NCI-H82 (cell line): ENCODE data around the gene CNTN4.

ENCODE experiments used
- DNase-seq: peaks from one replicate; lab custom pipeline; 2025; lab: John Stamatoyannopoulos, UW

The CNTN4 gene

DNA sequence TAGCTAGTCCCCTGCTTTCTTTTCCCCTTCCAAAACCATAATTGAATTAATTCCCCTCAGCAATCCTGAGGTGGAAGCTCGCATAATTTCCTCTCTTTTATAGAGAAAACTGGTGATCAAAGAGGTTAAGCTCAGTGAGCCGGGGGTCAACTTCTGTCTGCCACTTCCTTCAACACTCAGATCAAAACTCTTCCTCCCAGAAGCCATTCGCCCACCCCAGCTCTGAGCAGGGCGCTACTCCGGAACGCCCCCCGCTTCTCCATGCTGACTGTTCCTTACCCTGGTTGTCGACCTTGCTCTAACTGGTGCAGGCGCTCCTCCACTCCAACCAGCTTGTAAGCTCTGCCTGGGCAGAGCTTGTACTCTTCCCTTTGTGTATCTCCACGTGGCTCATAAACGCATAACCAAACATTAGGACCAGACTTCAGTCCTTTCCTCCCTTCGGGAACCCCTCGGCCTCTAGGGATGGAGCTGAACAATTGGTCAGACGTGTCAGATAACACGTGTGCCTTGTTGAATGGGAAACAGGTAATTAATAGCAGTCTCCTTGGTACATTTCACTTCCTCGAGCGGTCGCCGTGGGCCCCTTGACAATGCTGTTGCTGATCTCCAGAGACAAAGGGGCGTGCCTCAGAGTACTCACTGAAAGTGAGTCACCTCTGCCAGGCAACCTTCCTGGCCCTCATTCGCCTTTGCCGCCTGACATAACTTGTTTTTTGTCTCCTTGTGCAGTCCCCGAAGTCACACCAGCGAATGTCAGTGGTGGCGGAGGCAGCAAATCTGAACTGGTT lies 939.7 kb downstream of the CNTN4 start:
- DNase-seq = no peak

DNA sequence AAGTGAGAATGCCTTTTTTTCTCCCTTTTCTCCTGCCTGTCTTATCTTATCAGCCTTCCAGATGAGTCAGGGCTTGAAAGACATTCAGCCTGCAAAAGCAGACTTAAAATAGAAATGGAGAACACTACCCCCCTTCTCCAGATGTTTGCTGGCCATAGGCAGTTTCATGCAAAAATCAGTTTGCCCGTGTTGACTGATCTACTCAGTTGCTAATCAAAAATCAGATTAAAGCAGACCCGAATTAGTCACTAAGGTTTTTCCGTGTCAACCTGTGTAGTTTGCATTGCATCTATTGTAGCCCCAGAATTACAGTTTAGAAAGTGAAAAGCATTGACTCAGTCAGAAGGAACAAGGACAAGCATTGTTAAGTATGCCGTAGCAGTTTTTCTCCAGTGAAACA lies 955.3 kb downstream of the CNTN4 start:
- DNase-seq = no peak

DNA sequence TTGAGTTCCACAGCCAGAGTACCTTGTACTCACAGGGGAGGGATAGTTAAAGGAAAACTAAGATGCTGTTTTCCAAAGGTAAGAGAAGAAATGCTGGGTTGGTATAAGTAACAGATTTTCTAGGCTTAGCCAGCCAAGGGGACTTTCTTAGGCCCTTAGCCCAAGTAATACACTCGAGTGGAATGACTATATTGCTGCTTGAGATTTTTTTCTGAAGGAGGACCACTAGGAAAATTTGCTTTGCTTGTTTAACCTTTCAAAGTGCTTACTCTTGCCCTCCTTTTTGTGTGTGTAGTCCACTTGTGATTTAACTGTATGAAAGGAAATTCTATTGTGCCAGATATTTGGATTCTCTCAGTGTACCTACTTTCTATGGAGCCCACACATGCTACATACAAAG lies 961.0 kb downstream of the CNTN4 start:
- DNase-seq = no peak

DNA sequence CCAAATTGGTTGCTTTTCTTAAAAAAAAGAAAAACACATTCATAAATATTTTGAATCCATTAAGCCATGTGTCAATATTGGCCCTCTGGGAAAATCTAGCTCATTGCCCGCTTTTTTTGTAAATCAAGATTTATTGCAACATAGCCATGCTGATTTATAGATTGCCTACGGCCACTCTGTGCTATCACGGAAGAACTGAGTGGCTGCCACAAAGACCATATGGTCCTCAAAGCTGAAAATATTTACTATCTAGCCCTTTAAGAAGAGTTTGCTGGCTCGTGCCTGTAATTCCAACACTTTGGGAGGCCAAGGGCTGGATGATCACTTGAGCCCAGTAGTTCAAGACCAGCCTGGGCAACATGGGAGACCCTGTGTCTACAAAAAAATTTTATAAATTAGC lies 965.6 kb downstream of the CNTN4 start:
- DNase-seq = no peak

DNA sequence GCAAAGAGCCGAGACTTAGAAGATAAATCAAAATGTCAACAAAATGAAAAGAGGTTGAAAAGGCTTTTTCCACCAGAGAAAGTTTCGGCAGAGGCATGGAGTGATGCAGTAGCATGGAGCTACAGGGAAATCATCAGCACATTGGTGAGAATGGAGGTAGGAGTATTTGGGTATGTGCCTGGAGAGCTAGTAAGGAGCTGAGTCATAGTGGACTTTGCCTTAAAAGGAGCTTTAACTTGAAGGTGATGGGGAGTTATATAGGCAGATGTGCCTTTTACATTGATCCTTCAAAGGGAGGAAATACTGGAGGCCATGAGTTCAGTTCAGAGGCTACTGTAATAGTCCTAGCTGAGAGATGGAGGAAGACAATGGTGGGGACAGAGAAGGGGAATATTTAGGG lies 967.2 kb downstream of the CNTN4 start:
- DNase-seq = peak; percentile 10

DNA sequence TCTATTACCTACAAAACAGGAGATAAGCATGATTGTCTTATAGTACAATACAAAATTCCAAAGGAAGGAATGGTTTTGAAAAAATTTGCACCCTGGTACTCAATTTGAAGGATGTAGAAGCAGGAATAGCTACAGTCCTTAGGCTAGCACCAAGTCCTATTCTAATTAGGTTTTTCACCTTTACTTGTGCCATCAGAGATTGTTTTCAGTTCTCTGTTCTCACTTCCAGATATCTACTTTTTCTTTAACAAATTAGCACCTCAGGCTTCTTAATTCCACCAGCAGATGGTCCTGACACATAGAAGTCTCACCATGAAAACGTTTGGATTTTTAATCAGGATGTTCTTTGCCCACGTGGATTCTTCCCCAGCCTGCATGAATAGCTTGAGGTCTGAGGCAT lies 967.7 kb downstream of the CNTN4 start:
- no peak for DNase-seq

DNA sequence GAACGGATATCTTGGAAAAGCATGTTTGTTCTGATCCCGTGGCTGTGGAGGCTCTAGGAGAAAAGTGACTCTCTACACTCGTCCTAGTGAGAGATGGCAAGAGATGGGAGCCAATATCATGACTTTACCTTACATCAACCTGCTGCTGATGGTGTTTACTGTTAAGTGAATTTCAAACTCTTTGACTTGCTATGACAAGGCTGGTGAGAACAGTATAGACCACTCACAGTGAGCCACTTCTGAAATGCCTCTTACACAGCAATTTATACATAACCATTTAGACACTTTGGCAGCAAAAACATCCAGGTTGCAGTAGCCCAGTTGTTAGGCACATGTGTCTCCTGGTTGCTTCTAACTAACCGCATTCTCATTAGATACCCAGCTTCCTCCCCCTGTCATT lies 968.2 kb downstream of the CNTN4 start:
- DNase-seq = no peak

DNA sequence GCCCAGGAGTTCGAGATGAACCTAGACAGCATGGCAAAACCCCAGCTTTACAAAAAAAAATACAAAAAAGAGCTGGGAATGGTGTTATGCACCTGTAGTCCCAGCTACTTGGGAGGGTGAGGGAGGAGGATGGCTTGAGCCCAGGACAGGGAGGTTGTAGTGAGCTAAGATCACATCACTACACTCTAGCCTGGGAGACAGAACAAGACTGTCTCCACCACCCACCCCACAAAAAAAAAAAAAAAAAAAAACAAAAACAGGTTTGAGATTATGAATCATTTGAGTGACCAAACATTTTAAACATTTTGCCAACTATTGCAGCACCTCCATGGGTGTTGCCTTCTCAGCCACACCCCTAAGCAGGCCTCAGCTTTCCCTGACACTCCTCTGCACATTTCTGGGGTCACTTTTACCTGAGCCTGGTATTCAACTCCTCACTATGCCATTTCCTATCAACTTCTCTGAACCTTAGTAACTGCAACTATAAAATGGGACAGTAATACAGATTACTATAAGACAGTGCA lies 969.8 kb downstream of the CNTN4 start:
- DNase-seq = no peak

DNA sequence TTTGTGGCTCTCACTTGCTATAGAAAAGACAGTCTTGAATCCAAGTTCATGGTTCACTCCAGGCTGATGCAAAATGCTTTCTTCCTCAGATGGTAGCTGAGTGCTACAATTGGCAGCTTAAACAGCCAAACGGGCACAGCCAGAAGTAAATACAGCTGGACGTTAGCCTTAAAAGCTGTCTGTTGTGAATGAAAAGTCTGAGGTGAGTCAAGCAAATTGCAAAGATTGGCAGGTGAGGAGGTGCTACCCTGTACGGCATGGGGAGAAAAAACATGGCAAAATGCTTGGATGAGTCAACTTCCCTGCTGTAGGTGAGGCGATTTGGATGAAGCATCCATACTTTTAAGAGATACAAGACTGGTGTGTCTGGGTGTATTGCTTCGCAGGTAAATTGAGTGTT lies 971.1 kb downstream of the CNTN4 start:
- DNase-seq = no peak

DNA sequence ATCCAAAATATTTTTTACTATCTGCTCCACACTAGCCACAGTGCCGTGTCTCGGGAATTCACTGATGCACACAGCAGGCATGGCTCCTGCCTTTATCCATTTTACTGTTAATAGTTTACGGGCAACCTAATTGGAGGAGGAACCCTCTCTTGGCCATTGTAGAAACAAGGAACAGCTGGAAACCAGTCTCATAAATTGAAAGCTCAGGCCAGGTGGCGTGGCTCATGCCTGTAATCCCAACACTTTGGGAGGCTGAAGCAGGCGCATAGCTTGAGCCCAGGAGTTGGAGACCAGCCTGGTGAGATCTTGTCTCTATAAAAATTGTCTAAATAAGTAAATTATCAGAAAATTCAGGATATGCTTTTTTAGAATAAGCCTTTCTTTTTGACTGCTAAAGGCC lies 972.5 kb downstream of the CNTN4 start:
- peak; percentile 88 for DNase-seq

DNA sequence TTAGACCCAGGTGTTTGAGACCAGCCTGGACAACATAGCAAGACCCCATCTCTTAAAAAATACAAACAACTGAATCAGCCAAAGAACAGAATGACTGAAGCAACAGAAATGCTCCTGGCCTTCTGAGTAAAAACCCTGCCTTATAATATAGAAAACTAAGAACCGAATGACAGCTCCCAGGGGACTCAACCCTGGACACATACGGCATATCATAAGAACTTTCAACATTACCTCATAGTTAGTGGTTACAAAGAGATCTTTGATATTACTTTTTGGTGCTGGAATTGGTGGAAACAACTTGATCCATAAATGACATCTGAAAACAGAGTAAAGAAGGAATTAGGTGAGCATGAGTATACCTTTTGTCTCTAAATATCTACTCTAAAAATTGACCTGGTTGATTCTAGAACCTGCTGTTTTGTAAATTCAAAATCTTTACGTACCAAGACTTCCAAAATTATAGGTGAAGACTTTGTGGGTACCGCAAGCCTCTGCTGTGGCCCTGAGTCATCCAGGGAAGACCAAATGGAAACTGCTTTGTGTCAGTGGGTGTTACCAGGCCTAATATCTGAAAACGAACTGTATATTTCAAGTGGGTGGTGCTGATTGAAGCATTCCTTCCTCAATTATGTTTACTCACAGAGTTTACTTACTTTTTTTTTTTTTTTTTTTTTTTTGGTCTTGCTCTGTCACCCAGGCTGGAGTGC lies 976.0 kb downstream of the CNTN4 start:
- DNase-seq = no peak

DNA sequence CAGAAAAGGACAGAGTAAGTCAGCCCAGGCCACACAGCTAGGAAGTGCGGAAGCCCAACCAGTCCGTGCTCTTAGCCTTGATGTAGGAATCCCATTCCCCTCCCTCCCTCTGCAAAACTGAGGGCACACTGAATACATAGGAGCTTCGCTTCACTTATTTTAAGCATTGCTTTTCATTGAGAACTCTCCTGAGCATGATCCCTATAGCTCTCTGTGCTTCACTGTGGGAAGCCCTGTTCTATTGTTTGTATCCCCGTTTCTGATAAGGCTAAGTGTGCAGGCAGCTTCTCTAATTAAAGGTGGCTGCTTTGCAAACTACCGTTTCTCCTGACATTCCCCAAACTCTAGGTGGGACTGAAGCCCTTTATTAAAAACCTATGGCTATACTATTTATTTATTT lies 981.6 kb downstream of the CNTN4 start:
- DNase-seq = no peak

DNA sequence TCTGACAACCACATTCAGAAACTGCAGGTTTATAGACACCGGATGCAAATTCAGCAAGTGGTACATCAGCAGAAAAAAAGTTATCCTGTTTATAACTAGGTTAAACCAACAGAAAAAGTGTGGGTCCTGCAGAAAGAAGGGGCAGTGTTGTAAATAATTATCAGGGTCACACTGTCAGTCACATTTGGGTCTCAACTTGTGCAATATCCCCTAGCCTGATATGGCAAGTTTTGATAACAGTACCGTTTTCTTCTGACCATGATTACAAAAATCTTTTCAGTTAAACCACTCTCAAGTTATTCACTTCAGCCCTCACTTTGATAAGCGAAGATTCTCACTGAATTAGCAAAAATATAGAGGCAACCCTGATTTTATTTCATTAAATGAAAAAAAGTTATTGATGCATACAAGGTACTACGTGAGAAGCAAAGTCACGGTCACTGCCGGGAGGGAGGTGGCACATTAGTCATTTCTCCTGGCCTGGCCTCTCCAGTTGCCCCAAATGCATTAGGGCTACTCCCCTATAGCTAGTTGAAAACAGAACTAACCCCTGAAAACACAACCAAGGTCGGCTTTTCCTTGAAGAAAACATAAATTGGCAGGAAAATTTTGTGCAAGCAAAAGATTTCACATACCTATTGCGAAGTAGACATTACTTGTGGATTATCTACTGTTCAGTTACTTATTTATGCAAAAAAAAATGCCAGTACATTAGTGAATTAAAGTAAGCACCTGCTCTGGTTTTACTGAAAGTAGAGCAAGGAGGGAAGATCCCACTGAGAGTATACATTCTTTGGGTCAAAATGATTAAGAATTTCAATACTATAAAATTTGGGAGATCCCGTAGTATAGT lies 982.9 kb downstream of the CNTN4 start:
- no peak for DNase-seq

DNA sequence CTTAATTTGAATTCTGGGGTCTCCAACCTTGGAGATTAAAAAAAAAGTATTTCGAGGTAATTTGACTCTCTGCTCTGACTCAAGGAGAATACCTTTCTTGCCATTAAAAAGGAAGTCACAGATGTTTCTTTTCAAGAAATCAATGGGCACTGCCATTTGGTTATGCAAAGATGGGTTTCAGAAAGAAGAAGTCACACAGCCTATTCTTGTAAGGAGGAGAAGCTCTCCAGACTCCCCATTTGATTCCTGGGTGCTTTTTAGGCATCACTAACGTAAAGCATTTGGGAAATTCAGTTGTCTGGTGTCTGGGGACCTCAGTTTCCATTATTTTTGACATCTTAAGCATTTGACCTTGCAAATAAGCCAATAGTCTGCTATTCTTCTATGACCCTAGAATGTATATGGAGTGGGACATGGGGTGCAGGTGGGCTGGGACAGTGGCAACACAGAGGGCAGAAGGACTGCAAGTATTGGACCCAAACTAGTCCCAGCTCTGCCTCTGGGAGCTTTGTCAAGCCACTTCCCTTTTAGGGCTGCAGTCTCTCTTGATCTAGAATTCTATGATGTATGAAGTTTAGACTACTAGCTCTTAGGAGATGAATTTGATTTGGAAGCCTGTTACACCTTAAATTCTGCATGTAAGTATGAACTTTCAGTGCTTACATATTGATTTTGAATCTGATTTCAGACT lies 983.7 kb downstream of the CNTN4 start:
- DNase-seq = no peak

DNA sequence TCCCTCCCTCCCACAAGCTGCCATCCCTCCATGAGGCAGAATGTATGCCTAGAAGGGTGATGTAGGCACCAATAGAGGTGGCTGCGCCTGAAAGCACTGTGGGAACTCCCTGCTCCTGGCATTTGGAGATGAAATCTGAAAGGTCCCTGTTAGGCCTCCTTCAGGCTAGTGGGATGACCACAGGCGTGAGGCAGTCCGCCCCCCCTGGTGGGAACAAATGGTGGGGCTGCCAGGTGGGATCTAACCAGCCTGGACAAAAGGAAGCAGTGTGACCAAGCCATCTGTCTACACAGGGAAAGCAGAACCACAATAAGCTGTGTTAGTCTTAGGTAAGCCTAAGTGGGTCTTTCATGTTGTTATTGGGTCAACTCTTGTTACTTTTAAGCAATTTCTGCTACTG lies 986.2 kb downstream of the CNTN4 start:
- DNase-seq = no peak

DNA sequence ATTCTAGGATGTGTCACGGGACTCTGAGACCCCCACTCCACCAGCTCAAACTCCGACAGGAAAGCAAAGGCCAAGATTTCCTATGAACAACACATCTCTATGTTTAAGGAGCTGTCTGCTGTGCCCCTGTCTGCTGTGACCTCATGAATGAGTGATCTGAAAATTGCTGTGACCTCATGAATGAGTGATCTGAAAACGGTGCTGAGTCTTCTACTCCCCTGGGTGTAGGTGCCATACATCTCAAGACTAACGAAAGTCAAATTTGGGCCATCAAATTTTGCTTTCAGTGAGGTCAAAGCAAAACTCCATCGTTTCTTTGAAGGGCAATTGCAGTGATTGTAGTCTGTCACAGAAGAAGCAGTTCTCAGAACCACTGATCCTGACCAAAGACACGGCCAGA lies 987.1 kb downstream of the CNTN4 start:
- no peak for DNase-seq

DNA sequence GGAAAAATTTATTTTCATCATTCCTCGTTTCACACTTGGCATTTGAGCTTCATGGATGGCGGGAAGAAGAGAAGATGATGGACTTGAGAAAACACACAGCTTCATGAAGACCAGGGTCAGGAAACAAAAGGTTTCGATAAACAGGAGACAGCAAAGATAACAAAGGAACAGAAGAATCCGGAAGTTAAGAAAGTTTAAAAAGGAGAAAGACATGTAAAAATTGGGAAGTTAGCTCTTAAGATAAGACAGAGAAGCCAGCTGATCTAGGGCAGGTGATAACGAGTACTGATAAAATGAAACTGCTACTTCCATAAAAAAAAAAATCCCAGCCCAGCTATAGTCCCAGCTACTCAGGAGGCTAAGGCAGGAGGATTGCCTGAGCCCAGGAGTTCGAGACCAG lies 987.6 kb downstream of the CNTN4 start:
- no peak for DNase-seq

DNA sequence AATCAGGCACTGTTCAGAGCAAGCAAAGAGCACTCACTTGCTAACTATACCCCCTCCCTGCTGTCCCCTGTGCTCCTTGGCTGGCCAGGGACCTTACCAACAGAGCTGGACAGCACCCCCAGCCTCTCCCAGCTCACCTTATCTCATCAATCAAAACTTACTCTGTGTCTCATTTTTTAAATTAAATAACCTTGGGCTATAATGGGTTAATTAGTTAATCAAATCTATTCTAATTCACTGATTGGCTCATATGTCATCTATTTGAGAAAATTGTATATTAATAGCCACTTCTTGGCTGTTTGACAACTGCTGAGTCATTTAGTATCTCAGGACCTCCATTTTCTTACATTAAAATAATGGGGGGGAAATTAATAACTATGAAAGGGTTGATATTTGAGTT lies 988.6 kb downstream of the CNTN4 start:
- DNase-seq = no peak

DNA sequence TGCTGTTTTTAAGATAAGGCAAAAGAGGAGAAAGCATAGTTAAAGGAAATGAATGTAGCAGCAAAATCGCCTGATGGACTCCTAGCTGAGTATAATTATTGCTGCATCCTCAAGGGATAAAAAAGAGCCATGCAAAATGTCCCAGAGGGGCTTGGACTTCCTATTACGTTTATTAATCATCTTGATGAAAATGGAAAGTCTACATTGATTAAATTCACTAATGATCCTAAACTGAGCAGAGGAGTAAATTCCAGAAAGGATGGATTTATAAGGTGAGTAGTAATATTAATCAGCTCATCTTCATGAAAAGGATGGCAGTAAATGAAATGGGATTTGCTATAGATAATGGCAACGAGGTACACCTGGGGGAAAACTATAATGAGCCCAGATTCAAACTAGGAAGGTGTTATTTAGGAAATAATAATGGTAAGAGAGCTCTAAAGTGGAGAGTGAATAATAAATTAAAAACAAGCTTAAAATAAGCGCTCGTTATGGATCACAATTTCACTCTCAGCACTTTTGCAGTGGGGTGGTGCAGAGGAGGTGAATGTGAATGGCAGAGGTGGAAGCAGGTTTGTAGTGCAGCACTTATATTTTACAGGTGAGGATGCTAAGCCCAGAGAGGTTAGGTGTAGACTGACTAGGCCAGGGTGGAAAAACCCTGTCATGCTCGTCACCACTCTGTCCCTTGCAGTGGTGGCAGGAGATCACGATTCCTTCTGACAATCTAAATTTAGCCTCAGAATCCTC lies 989.2 kb downstream of the CNTN4 start:
- DNase-seq = no peak

DNA sequence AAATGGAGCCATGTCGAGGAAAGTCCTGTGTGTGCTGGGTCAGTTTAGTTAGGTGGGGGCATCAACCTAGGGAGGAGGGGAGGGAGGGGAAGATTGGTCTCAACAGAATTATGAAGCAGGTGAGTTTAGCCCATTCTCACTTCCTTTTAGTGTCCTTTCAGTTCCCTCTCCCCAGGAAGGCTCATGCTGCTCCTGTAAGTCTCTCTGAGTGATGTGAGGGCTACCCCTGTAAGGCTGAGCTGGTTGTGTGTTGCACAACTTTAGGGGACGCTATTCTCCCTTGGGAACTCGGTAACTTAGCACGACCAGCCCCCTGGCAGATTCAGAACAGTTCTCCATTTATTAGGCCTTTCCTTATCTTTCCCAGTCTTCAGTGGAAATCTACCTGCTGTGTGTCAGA lies 990.4 kb downstream of the CNTN4 start:
- DNase-seq = no peak

DNA sequence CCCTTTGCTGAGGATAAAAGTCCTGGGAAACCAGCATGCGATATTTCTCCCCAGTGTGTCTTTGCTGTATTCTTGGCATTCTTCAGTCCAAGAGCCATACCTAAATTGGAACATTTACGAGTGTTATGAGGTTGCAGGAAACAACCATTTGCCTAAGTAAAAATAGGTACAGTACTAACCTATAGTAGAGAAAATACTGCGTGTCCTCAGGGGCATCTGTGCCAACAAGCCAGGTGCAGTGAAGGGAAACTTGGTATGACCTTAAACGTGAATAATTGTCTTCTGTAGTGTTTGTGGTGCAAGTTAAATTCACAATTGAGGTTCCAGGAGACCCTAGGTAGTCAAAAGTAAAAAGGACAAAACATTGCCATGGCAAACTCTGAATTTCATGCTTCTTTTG lies 999.3 kb downstream of the CNTN4 start:
- DNase-seq = no peak
